ENCODE measurements around the gene ASTL.

ASTL gene

GRCh38 chr2:96091711-96092572, 46.4 kb downstream of the ASTL start:
- no peak for TF ChIP-seq CTCF (IDR thresholded peaks at IDR 0.05; ENCODE audit: borderline replicate concordance, control extremely low read depth, extremely low read depth, insufficient read depth, missing control alignments)
- no peak for DNase-seq (ENCODE audit: low spot score)
- in situ Hi-C loops (cut with MboI; ENCODE audit: low sequenced_read_pairs, unreplicated experiment): no loop called here

- in situ Hi-C loops (cut with MboI; ENCODE audit: low sequenced_read_pairs, unreplicated experiment): no loop called here
- no peak for DNase-seq (ENCODE audit: low spot score)
- TF ChIP-seq CTCF (IDR thresholded peaks at IDR 0.05; ENCODE audit: borderline replicate concordance, control extremely low read depth, extremely low read depth, insufficient read depth, missing control alignments): no peak
Observed at GRCh38 chr2:96091141-96091710, 47.1 kb downstream of the ASTL start.

GRCh38 chr2:96090196-96090926, 47.9 kb downstream of the ASTL start:
- TF ChIP-seq CTCF (IDR thresholded peaks at IDR 0.05; ENCODE audit: borderline replicate concordance, control extremely low read depth, extremely low read depth, insufficient read depth, missing control alignments): no peak
- no peak for DNase-seq (ENCODE audit: low spot score)
- in situ Hi-C loops (cut with MboI; ENCODE audit: low sequenced_read_pairs, unreplicated experiment): no loop called here

- DNase-seq (ENCODE audit: low spot score): no peak
- in situ Hi-C loops (cut with MboI; ENCODE audit: low sequenced_read_pairs, unreplicated experiment): no loop called here
- no peak for TF ChIP-seq CTCF (IDR thresholded peaks at IDR 0.05; ENCODE audit: borderline replicate concordance, control extremely low read depth, extremely low read depth, insufficient read depth, missing control alignments)
Observed at GRCh38 chr2:96089356-96090195, 48.7 kb downstream of the ASTL start.

- no peak for DNase-seq (ENCODE audit: low spot score)
- TF ChIP-seq CTCF (IDR thresholded peaks at IDR 0.05; ENCODE audit: borderline replicate concordance, control extremely low read depth, extremely low read depth, insufficient read depth, missing control alignments): no peak
- in situ Hi-C loops (cut with MboI; ENCODE audit: low sequenced_read_pairs, unreplicated experiment): no loop called here
Observed at GRCh38 chr2:96088340-96089335, 49.7 kb downstream of the ASTL start.
